HK-2 (cell line): ENCODE data around the gene CFAP45.

Source experiments
- DNase-seq: peaks from one replicate; pipeline ENCODE4 v3.0.0-alpha.2; 2018; ENCODE audit not compliant: unreplicated experiment

The CFAP45 gene

GRCh38 chr1:159900086-159900680, at the start of gene CFAP45:
Gene CFAP45 (minus strand): TSS chr1:159900165. CDS start chr1:159900098, 67 bp downstream.
- DNase-seq, result no peak

GRCh38 chr1:159949123-159949522, 49.2 kb upstream of the CFAP45 start:
- DNase-seq, result no peak

GRCh38 chr1:159947942-159948341, 48.0 kb upstream of the CFAP45 start:
- DNase-seq, result no peak

- no peak for DNase-seq
Measured at GRCh38 chr1:159946242-159947187, 46.5 kb upstream of the CFAP45 start.

- DNase-seq, result peak; percentile 47
Measured at GRCh38 chr1:159945483-159946241, 45.7 kb upstream of the CFAP45 start, which contains the start of gene IGSF9. Gene IGSF9 (minus strand): TSS chr1:159945613. CDS start chr1:159943454, 2,159 bp downstream.

- no peak for DNase-seq
Measured at GRCh38 chr1:159944623-159945455, 44.9 kb upstream of the CFAP45 start.

GRCh38 chr1:159943908-159944622, 44.1 kb upstream of the CFAP45 start:
- DNase-seq, result no peak

GRCh38 chr1:159943278-159943640, 43.3 kb upstream of the CFAP45 start:
- no peak for DNase-seq

- DNase-seq, result no peak
Measured at GRCh38 chr1:159942632-159943277, 42.8 kb upstream of the CFAP45 start.

GRCh38 chr1:159941591-159942560, 41.9 kb upstream of the CFAP45 start:
- DNase-seq, result no peak

GRCh38 chr1:159941141-159941540, 41.2 kb upstream of the CFAP45 start:
- DNase-seq, result no peak

- DNase-seq, result no peak
Measured at GRCh38 chr1:159940006-159940620, 40.1 kb upstream of the CFAP45 start.

- no peak for DNase-seq
Measured at GRCh38 chr1:159939678-159940002, 39.7 kb upstream of the CFAP45 start.

- DNase-seq, result no peak
Measured at GRCh38 chr1:159938905-159939677, 39.1 kb upstream of the CFAP45 start.

GRCh38 chr1:159938211-159938852, 38.4 kb upstream of the CFAP45 start:
- DNase-seq, result no peak

GRCh38 chr1:159937054-159937750, 37.2 kb upstream of the CFAP45 start:
- DNase-seq, result no peak
